Heart left ventricle (tissue), 16 donors: ENCODE results near the gene LIPC. TPM values are rescaled to one million over a fixed set of nuclear protein-coding genes. Genes with fewer than 3 reads are reported as not detected.

ENCODE experiments used
- ATAC-seq, 4 donors: fragments of 200-7000 bp; cut with Tn5 transposase; one replicate each; pipeline ENCODE4 v1.9.1; 2020 to 2022; ENCODE audit warnings: moderate library complexity in 4 of 4, mild to moderate bottlenecking in 3 of 4, moderate number of reproducible peaks in 1 of 4
- DNase-seq, 5 donors: peaks; one replicate each; pipeline ENCODE4 v3.0.0-alpha.2; 2020
- H3K27ac ChIP-seq, 12 donors: fragments of 200-600 bp; sonication (generic) in 4 of 12; one replicate each; pipeline versions ENCODE4 v1.5.0 to v1.8.0; 2016 to 2022; ENCODE audit warnings: mild to moderate bottlenecking in 2 of 12
- H3K27me3 ChIP-seq, 9 donors: fragments of 200-600 bp; sonication (generic) in 2 of 9; one replicate each; pipeline versions ENCODE4 v1.5.1 to v1.8.0; 2016 to 2022; ENCODE audit warnings: mild to moderate bottlenecking in 3 of 9
- H3K36me3 ChIP-seq, 9 donors: fragments of 200-600 bp; sonication (generic) in 2 of 9; one replicate each; pipeline versions ENCODE4 v1.5.0 to v1.8.0; 2018 to 2022; ENCODE audit warnings: mild to moderate bottlenecking in 2 of 9
- H3K4me1 ChIP-seq, 12 donors: fragments of 200-600 bp; sonication (generic) in 4 of 12; one replicate each; pipeline versions ENCODE4 v1.5.0 to v1.8.0; 2016 to 2022; ENCODE audit warnings: mild to moderate bottlenecking in 3 of 12
- H3K4me3 ChIP-seq, 12 donors: fragments of 200-600 bp; sonication (generic) in 4 of 12; one replicate each; pipeline versions ENCODE4 v1.5.0 to v1.8.0; 2017 to 2022; ENCODE audit warnings: mild to moderate bottlenecking in 9 of 12, moderate library complexity in 4 of 12
- H3K9me3 ChIP-seq, 12 donors: fragments of 200-600 bp; sonication (generic) in 4 of 12; one replicate each; pipeline versions ENCODE4 v1.5.0 to v1.8.0; 2016 to 2022; ENCODE audit warnings: mild to moderate bottlenecking in 1 of 12
- CTCF ChIP-seq, 12 donors: fragments of 200-600 bp; sonication (generic) in 4 of 12; IDR thresholded peaks; one replicate each; pipeline versions ENCODE4 v1.5.0 to v1.8.0; 2018 to 2022; ENCODE audit warnings: antibody characterized with exemption in 12 of 12, mild to moderate bottlenecking in 5 of 12
- POLR2A ChIP-seq, 2 donors: fragments of 450-650 bp; IDR thresholded peaks; one replicate each; pipeline ENCODE4 v1.6.1; 2017; ENCODE audit warnings: antibody characterized with exemption in 2 of 2, mild to moderate bottlenecking in 2 of 2, moderate library complexity in 2 of 2
- WGBS, 4 donors: extraction: QIAGEN DNeasy Blood & Tissue Kit in 2 of 4; methylation state at CpG; one replicate each; pipeline versions ENCODE4 v1.1.5 to v1.1.7; 2013 to 2018; 5-methylcytosine and 5-hydroxymethylcytosine counted together
- intact Hi-C, 10 donors: fragments of 100-400 bp; cut with DNase I; formaldehyde crosslinking; loops; one replicate each; pipeline versions ENCODE4 v1.11.1 to v1.14.2; 2022
- polyA plus RNA-seq, 2 donors: library from polyadenylated mRNA; stranded (reverse); fragments of 200-250 nt; gene quantifications; one replicate each; pipeline ENCODE4 v1.2.3, GENCODE V29; 2013
- total RNA-seq, 9 donors: library from RNA; depleted of rRNA in 2 of 9; stranded (reverse); fragments of >200 nt in 2 of 9; fragmentation: NEBNext Ultra II Directional in 3 of 9; extraction: Animal tissue kit (Norgen Biotek cat#: 25700) in 3 of 9; gene quantifications; one replicate each; pipeline versions ENCODE4 v1.1.0 to v1.2.4, GENCODE V29; 2016 to 2023
- donor health status: ischemic (EF 13 %, LVEDD 7.1; RV severe dilation, severe dysfunction).
- donor health status: healthy with polysubstance abuse.
- donor health status: DM: no; HTN: yes; CAD: no.
- donor health status: DM: no; HTN: no; CAD: no.
- donor health status: ischemic (EF 25% LVEDD 6.9; RV normal size, moderate dysfunction).
- donor health status: ischemic (EF 25% LVEDD 5.7; RV mildly dilated, moderate dysfunction).
- donor health status: healthy.
- donor health status: DM: yes; HTN: yes; CAD: no.
- donor health status: ischemic (EF 35%, LVEDD 5.7; RV mildly dilated, moderate dysfunction).
- donor health status: nonischemic (EF 11% LVEDD 7.7; RV severe dilation, severe dysfunction).
- donor health status: DM: yes; HTN: yes; CAD: no.
- donor health status: PGD.
- donor health status: ischemic (EF 29% LVEDD 5.4; RV normal size, mild dysfunction).
- donor health status: nonischemic (EF 23%, LVEDD 6.1; RV moderate dilation, normal function).

Gene LIPC
- total and polyA plus RNA-seq, 11 donors: 0.10 to 1.4 (median 0.55) TPM; not detected in 1

- H3K36me3 ChIP-seq: no peaks in the 10 kb centered on the region
- 94 to 96% (median 95%) methylated on average over 5 of the region's 5 CpGs for WGBS, 4 donors
- peaks cover 0 to 6% (median 0%) of the 10 kb centered on the region in 12 donors for H3K4me1 ChIP-seq
- DNase-seq: no peak
- no peak for TF ChIP-seq POLR2A (IDR thresholded peaks at IDR 0.05)
- no peak for TF ChIP-seq CTCF (IDR thresholded peaks at IDR 0.05)
- H3K27me3 ChIP-seq: no peaks in the 10 kb centered on the region
- ATAC-seq: no peak
- H3K27ac ChIP-seq: no peak overlapping the region
- no peaks in the 10 kb centered on the region for H3K9me3 ChIP-seq
- no peak overlapping the region for H3K4me3 ChIP-seq
- intact Hi-C loops: no loop called here
These were observed 27.8 kb upstream of the LIPC start for GRCh38 chr15:58404020-58404419.

DNA sequence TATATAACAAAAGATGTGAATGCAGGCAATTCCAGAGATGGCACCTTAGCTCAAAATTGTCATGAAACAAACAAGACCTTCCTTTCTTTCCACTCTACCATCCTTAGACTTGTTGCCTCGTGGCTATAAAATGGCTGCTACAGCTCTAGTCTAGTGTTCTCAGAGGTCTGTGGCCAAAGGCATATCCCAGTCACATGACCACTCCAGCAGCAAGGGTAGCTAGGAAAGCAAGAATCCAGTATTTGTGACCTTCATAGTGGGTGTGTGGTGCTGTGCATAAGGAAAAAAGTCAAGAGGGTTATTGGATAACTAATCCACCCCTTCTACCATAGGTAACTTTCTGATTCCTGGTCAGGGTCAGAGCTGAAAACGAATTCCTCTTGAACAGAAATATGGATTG is 27.1 kb upstream of the LIPC start:
- intact Hi-C loops: no loop called here
- TF ChIP-seq CTCF (IDR thresholded peaks at IDR 0.05): no peak
- no peak for TF ChIP-seq POLR2A (IDR thresholded peaks at IDR 0.05)
- peaks cover 0 to 6% (median 0%) of the 10 kb centered on the region in 12 donors for H3K4me1 ChIP-seq

DNA sequence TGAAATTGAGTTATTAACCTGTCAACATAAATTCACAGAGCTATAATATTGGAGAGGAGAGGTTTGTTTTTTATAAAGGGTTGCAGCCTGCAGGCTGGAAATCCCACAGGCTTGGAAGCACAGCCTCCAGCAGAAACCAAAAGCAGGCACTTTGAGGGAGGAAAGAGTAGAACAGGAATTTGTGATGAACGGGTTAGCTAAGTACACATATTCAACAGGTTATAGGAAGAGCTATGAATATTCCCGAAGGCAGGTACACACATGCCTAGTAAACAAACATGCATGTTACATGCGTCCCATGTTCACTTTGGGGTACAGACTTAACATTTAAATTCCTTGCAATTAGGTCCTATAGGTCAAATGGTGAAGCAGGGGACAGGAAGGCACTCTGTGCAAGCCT is 25.9 kb upstream of the LIPC start:
- TF ChIP-seq CTCF (IDR thresholded peaks at IDR 0.05) (no peak), POLR2A (IDR thresholded peaks at IDR 0.05) (no peak)
- intact Hi-C loops: no loop called here
- no peak for ATAC-seq
- no peak overlapping the region for H3K4me3 ChIP-seq
- H3K36me3 ChIP-seq: no peaks in the 10 kb centered on the region
- no peaks in the 10 kb centered on the region for H3K27me3 ChIP-seq
- H3K4me1 ChIP-seq: peaks cover 0 to 6% (median 0%) of the 10 kb centered on the region in 12 donors
- no peak overlapping the region for H3K27ac ChIP-seq
- DNase-seq: no peak
- no peaks in the 10 kb centered on the region for H3K9me3 ChIP-seq
- WGBS, 4 donors: 72 to 92% (median 79%) methylated on average over 3 of the region's 3 CpGs

More for the DNA sequence above, 27.1 kb upstream of the LIPC start:
- Histone ChIP-seq H3K27ac (no peak overlapping the region), H3K9me3 (no peaks in the 10 kb centered on the region), H3K4me3 (no peak overlapping the region), H3K27me3 (no peaks in the 10 kb centered on the region), H3K36me3 (no peaks in the 10 kb centered on the region)
- no peak for ATAC-seq
- no peak for DNase-seq
- 83 to 90% (median 87%) methylated on average over 2 of the region's 2 CpGs for WGBS, 4 donors

DNA sequence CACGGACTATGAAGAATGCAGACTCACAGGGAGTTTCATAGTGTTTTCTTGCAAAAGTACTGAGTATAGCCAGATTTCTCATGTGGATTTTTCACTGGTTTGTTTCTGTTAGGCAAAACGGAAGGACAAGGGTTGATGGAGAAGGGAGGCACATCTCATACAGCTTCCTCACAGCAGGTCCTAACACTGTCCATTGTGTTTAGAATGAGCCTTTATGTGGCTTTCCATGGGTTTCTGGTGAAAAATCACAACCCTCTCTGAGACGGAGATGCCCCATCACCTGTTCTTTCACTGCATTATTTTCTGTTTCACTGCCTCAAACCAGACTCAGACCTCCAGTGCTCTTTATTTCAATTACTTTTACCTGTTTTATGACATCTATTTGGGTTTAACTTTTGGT is 25.0 kb upstream of the LIPC start:
- 92 to 94% (median 92%) methylated on average over 3 of the region's 3 CpGs for WGBS, 4 donors
- Histone ChIP-seq H3K4me3 (no peak overlapping the region), H3K36me3 (no peaks in the 10 kb centered on the region), H3K9me3 (no peaks in the 10 kb centered on the region), H3K27ac (no peak overlapping the region), H3K27me3 (no peaks in the 10 kb centered on the region), H3K4me1 (peaks cover 0 to 6% (median 0%) of the 10 kb centered on the region in 12 donors)
- intact Hi-C loops: no loop called here
- ATAC-seq (no peak), DNase-seq (no peak)
- no peak for TF ChIP-seq POLR2A (IDR thresholded peaks at IDR 0.05)
- TF ChIP-seq CTCF (IDR thresholded peaks at IDR 0.05): no peak
